ENCODE data around the gene PRKN. TPM values are rescaled to one million over a fixed set of nuclear protein-coding genes. Genes with fewer than 3 reads are reported as not detected.

PRKN gene
- total RNA-seq, 2 donors from 2014 or later = 3.3 to 4.8 TPM

DNA sequence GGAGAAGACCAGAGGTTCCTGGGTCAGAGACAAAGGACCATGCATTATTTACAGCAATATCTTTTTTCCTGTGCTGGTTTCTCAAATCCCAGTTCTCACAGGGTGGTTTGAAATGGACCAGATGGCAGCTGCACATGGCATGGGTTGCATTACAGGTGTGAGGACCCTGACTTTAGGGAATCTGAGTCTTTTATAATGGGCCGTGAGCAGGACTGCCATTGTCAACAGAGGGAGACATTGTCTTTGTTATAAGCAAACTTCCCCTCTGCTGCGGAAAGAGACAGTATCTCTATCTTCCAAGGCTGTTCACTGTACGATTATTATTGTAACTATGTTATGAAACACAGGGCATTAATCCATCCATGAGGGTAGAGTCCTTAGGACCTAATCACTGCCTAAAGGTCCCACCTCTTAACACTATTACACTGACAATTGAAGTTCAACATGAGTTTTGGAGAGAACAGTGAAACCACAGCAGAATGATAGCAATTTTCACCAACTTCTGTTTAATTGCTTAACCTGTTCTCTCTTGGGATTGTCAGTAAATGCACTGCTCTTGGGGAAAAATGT is 1297.6 kb downstream of the PRKN start:
- no peak overlapping the region for H3K9ac ChIP-seq (ENCODE audit: extremely low read depth, low read length, poor library complexity, severe bottlenecking)
- Mint-ChIP-seq H3K9me3 (peaks cover 16% of the 10 kb centered on the region), H3K4me1 (peaks cover 6% of the 10 kb centered on the region), H3K27ac (no peak overlapping the region), H3K36me3 (ENCODE audit: low read depth) (no peaks in the 10 kb centered on the region), H3K27me3 (ENCODE audit: insufficient read depth) (peaks cover 11% of the 10 kb centered on the region), H3K4me3 (no peak overlapping the region)
- H3K9me3 ChIP-seq (ENCODE audit: control insufficient read depth, low read length) = peaks cover 7% of the 10 kb centered on the region
- H3K36me3 ChIP-seq (ENCODE audit: control insufficient read depth, insufficient read depth, low read length) = no peaks in the 10 kb centered on the region
- WGBS, 2 experiments (ENCODE audit: insufficient coverage in 1 of 2, insufficient read length in 1 of 2) = 93 to 100% methylated on average over 2 to 3 of the region's 3 CpGs
- H3K27ac ChIP-seq (ENCODE audit: low read depth, low read length) = no peak overlapping the region
- H3K27me3 ChIP-seq (ENCODE audit: control insufficient read depth, insufficient read depth, low read length, poor library complexity, severe bottlenecking) = no peaks in the 10 kb centered on the region
- TF ChIP-seq CTCF (conservative IDR thresholded peaks at IDR 0.05) = peak; percentile 53
- H3K4me3 ChIP-seq (ENCODE audit: low read length) = no peak overlapping the region
- no peak for DNase-seq
- no peaks in the 10 kb centered on the region for H3K4me1 ChIP-seq (ENCODE audit: control insufficient read depth, insufficient read depth, low read length)

GRCh38 chr6:161424421-161424820 is 1303.1 kb downstream of the PRKN start:
- Mint-ChIP-seq H3K4me3 (no peak overlapping the region), H3K4me1 (no peaks in the 10 kb centered on the region), H3K36me3 (ENCODE audit: low read depth) (no peaks in the 10 kb centered on the region), H3K9me3 (peaks cover 7% of the 10 kb centered on the region), H3K27me3 (ENCODE audit: insufficient read depth) (peaks cover 4% of the 10 kb centered on the region), H3K27ac (no peak overlapping the region)
- no peak overlapping the region for H3K9ac ChIP-seq (ENCODE audit: extremely low read depth, low read length, poor library complexity, severe bottlenecking)
- no peak for TF ChIP-seq CTCF (conservative IDR thresholded peaks at IDR 0.05)
- H3K36me3 ChIP-seq (ENCODE audit: control insufficient read depth, insufficient read depth, low read length) = no peaks in the 10 kb centered on the region
- no peak overlapping the region for H3K27ac ChIP-seq (ENCODE audit: low read depth, low read length)
- H3K9me3 ChIP-seq (ENCODE audit: control insufficient read depth, low read length) = peaks cover 4% of the 10 kb centered on the region
- no peaks in the 10 kb centered on the region for H3K27me3 ChIP-seq (ENCODE audit: control insufficient read depth, insufficient read depth, low read length, poor library complexity, severe bottlenecking)
- no peak overlapping the region for H3K4me3 ChIP-seq (ENCODE audit: low read length)
- H3K4me1 ChIP-seq (ENCODE audit: control insufficient read depth, insufficient read depth, low read length) = no peaks in the 10 kb centered on the region
- no peak for DNase-seq

DNA sequence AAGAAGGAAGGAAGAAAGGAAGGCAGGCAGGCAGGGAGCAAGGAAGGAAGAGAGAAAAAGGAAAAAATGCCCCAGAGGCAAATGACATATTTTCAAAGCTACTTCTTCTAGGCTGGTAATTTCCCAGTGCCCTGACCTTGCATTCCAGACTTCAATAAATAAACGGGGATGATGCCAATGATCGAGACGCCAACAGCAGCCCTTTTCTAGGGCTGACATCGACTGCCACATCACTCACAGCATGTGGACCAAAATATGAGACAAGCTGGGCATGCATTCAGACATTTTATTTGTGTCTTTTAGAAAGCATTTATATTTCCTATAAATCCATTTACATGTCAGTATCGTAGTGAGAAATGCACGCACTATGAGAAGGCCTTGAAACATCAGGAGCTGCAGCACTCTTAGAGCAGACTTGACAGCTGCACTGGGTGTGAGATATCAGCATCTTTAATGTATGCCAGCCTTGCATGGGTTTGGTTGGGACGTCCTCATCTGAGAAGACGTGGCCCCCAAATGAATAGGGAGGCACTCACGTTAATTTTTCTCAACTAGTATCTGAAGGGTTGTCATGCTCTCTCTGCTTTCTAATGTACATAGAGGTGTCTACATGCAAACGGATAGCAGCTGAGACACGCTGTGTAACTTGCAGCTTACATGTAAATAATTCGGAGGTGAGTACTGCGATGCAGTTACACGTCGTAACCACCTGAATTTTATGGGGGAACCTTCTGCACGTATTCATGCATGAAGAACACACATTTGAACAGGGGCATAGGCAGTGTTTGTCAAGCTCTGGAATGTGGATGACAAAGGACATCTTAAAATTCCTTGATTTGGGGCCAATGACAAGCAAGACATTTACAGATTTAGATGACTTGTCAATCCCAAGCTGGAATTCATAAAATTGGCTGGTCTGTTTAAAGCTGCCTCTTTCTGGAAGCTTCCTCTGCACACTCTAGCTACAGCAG is 1304.6 kb downstream of the PRKN start:
- Histone ChIP-seq H3K27ac (ENCODE audit: low read depth, low read length) (peak overlapping the region; percentile 36), H3K4me1 (ENCODE audit: control insufficient read depth, insufficient read depth, low read length) (peaks cover 7% of the 10 kb centered on the region), H3K4me3 (ENCODE audit: low read length) (no peak overlapping the region), H3K9me3 (ENCODE audit: control insufficient read depth, low read length) (no peaks in the 10 kb centered on the region), H3K9ac (ENCODE audit: extremely low read depth, low read length, poor library complexity, severe bottlenecking) (no peak overlapping the region), H3K27me3 (ENCODE audit: control insufficient read depth, insufficient read depth, low read length, poor library complexity, severe bottlenecking) (no peaks in the 10 kb centered on the region), H3K36me3 (ENCODE audit: control insufficient read depth, insufficient read depth, low read length) (no peaks in the 10 kb centered on the region)
- DNase-seq = no peak
- Mint-ChIP-seq H3K27me3 (ENCODE audit: insufficient read depth) (no peaks in the 10 kb centered on the region), H3K27ac (no peak overlapping the region), H3K36me3 (ENCODE audit: low read depth) (no peaks in the 10 kb centered on the region), H3K4me3 (no peak overlapping the region), H3K9me3 (peaks cover 3% of the 10 kb centered on the region), H3K4me1 (peaks cover 7% of the 10 kb centered on the region)
- no peak for TF ChIP-seq CTCF (conservative IDR thresholded peaks at IDR 0.05)
- WGBS, 2 experiments (ENCODE audit: insufficient coverage in 1 of 2, insufficient read length in 1 of 2) = 89 to 92% methylated on average over 13 to 16 of the region's 16 CpGs

Measured in endodermal cell (in vitro differentiated cells).